Fibroblast of the aortic adventitia (primary cell): ENCODE results near the gene TSPAN1. TPM values are rescaled to one million over a fixed set of nuclear protein-coding genes. Genes with fewer than 3 reads are reported as not detected.

ENCODE experiments used
- DNase-seq: peaks from one replicate; pipeline ENCODE4 v3.0.0-alpha.2; 2010; ENCODE audit warnings: low read depth
- H3K4me3 ChIP-seq: 2 replicates; pipeline ENCODE4 v1.5.1; 2011; ENCODE audit warnings: low read depth, mild to moderate bottlenecking, control low read depth, low read length, moderate library complexity
- CTCF ChIP-seq: IDR thresholded peaks from 2 replicates; pipeline ENCODE4 v1.5.1; 2011; ENCODE audit warnings: mild to moderate bottlenecking, low read length, control low read depth, inconsistent platforms; ENCODE audit not compliant: insufficient read depth
- total RNA-seq: library from RNA; depleted of rRNA; stranded (reverse); fragments of >200 nt; gene quantifications from 2 replicates; pipeline ENCODE4 v1.2.3, GENCODE V29; 2012; ENCODE audit warnings: low replicate concordance

The TSPAN1 gene
- total RNA-seq, 1 donor, result 0.81 TPM

- no peak for TF ChIP-seq CTCF
- H3K4me3 ChIP-seq, result no peak overlapping the region
- DNase-seq, result no peak
These were observed 10.2 kb downstream of the TSPAN1 start for GRCh38 chr1:46184920-46185658.

- no peak for TF ChIP-seq CTCF
- DNase-seq, result no peak
- no peak overlapping the region for H3K4me3 ChIP-seq
These were observed 11.2 kb downstream of the TSPAN1 start for GRCh38 chr1:46186076-46186475.

GRCh38 chr1:46187106-46187869 lies 12.4 kb downstream of the TSPAN1 start:
- TF ChIP-seq CTCF, result no peak
- no peak overlapping the region for H3K4me3 ChIP-seq
- DNase-seq, result no peak

GRCh38 chr1:46188295-46189030 lies 13.6 kb downstream of the TSPAN1 start:
- peak; percentile 13 for TF ChIP-seq CTCF
- no peak overlapping the region for H3K4me3 ChIP-seq
- peak; percentile 39 for DNase-seq

GRCh38 chr1:46190539-46190938 lies 15.7 kb downstream of the TSPAN1 start:
- no peak for DNase-seq
- no peak overlapping the region for H3K4me3 ChIP-seq
- no peak for TF ChIP-seq CTCF

- H3K4me3 ChIP-seq, result no peak overlapping the region
- no peak for DNase-seq
- TF ChIP-seq CTCF, result no peak
These were observed 16.3 kb downstream of the TSPAN1 start for GRCh38 chr1:46191033-46191701.
